ENCODE measurements around the gene KCTD10.

KCTD10 gene, protein sequence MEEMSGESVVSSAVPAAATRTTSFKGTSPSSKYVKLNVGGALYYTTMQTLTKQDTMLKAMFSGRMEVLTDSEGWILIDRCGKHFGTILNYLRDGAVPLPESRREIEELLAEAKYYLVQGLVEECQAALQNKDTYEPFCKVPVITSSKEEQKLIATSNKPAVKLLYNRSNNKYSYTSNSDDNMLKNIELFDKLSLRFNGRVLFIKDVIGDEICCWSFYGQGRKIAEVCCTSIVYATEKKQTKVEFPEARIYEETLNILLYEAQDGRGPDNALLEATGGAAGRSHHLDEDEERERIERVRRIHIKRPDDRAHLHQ

DNA sequence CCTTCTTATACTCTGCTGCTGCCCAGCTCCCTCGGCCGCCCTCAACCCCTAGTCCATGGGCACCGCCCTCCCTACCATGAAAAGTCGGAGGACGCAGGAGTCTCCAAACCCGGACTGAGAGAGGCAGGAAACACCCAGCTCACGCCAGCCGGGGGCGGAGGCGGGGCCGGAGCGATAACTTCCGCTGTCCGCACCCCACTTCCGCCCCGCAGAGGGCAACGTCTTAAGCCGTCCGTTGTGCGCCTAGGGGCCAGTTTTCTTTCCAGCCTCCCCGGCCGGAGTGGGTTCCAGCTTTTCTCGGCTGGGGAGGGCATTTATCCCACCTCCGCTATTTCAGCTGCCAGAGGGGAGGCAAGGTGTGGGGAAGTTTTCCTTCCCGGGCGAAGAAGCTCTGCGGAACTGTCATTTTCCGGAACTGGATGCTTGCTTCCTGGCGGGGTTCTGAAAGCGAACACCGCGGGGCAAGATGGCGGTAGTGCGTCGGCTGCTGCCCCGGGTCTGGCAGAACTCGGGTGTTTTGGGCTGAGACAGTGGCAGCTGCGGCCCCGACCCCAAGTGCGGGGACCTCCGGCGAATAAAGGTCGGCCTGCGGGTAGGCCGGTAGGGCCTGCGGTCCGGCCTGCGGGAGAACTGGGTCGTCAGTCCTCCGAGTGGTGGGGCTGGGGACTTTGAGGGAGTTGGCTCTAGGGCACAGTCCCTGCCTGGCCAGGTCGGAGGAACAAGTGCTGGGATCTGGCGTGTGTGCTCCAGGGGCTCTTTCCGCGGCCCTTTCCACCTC is at the start of gene KCTD10, which contains the start of gene UBE3B:
TSS of gene KCTD10 (minus strand) at position 116 of the 778 bp plus-strand sequence. CDS start at position 78, 38 bp downstream.
TSS of gene UBE3B (plus strand) at position 450 of the 778 bp plus-strand sequence. CDS start 5,918 bp downstream, outside the sequence.
- peak; percentile 86 for DNase-seq

DNA sequence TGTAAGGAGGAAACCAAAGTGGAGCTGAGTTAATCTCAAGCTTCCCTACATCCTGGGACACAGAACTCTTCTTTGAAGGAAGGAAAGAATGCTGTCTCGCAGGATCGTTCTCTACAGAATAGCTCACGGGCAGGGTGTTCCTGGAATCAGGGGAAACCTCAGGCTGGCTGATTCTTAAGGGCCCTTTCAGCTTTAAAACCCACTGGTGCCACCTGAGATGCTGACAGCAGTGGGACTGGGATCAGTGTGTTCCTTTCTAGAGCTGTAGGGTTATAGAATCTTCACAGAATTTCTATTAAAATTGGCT is 48.1 kb upstream of the KCTD10 start:
- DNase-seq, result no peak

DNA sequence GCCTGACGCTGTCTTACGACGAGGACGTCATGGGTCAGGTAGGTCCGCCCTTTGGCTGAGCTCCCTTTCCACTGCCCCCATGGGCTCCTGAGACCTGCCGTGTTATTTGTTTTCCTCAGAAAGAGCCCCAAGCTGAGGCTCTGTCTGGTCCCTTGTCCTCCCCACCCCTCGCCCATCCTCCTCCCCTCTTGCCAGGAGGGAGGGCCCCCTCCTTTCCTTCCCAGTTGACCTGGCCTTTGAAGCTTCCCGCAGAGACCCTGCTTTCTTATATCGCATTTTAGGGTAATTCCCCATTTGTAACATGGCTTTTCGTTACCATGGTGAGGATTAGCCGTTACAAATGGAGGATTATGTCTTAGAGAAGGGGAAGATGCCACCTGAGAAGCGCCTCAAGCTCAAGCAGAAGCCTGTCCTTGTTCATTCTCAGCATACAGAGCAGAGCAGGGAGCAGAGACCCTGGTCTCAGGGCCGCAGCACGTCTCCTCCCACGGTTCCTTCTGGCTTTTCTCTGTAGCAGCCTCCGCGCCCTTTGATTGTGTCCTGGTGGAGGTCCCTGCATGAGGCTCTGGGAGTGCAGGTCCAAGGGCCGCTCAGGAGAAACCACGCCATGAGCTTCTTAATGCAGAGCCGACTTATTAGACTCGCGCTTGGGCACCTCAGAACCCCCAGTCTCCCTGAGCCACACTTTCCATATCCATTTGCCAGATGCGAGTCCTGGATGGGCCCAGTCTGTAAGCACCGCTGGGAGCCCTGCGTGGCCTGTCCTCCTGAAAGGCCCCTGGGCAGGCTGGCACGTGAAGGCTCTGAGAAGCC is 47.6 kb upstream of the KCTD10 start:
- no peak for DNase-seq

DNA sequence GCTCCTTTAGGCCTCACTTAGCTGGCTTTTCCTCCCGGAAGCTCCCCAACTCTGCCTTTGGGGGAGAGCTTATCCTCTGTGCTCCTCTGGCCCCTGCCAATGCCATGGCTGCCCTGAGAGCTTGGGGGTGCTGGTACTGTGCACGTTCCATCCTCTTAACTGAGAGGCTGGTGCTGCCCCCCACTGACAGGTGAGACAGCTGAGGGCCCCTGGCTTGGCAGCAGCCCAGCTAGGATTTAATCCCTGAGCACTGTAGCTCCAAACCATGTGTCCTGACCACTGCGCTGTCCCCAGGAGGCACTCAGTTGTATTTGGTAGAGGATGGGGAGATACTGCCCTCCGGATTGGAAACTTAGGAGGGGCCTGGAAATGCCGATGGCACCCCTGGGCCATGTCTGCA is 46.4 kb upstream of the KCTD10 start:
- DNase-seq, result no peak

DNA sequence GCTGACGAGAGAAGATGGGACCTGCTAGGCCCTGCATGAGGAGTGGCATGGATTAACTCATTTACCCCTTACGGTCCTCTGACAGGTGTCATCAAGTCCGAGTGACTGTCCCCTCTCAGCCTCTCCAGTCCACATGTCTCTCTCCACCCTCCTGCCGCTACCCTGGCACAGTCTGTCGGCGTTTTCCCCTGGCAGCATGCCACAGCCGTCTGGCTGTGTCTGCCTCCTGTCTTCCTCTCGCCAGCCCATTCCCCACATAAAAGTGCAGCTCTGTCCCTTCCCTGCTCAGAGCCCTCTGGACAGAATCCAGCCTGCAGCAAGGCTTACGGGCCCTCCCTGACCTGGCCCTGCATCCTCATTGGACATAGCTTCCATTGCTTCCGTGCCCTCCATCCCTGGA is 46.0 kb upstream of the KCTD10 start:
- no peak for DNase-seq

DNA sequence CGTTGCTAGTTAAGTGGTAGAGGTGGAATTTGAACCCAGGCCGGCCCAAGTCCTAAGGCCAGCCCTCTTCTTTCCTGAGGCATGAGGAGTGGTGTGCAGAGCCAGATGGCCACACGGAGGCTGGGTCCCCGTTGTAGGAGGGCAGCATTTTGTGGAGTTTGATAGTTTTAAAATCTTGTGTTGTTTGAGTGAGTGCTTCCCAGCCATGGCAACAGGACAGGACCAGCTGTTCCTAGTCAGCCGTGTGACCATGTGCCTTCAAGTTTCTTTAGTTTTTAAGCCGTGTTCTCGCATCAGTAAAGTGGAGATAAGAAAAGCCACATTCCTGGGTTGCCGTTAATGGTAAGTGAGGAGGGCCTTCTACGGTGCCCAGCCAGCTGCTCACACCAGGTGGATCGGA is 44.7 kb upstream of the KCTD10 start:
- DNase-seq, result no peak

DNA sequence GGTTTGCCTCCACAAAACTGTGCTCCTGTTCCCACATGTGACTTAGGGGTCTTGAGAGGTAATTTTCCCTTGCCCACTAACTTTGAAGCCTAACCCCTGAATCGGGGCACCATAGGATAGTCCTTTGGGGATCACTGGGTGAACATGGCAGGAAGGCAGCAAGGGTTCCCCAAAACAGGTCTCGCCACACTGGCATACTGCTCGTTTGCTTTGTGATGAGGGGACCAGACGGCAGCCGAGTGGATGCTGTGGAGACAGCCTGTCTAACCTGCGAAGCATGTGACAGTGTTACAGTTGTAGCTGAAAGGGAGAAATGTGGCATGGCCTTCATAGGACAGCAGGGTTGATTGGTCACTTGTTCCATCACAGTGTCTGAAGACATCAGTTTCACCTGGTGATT is 42.7 kb upstream of the KCTD10 start:
- no peak for DNase-seq

DNA sequence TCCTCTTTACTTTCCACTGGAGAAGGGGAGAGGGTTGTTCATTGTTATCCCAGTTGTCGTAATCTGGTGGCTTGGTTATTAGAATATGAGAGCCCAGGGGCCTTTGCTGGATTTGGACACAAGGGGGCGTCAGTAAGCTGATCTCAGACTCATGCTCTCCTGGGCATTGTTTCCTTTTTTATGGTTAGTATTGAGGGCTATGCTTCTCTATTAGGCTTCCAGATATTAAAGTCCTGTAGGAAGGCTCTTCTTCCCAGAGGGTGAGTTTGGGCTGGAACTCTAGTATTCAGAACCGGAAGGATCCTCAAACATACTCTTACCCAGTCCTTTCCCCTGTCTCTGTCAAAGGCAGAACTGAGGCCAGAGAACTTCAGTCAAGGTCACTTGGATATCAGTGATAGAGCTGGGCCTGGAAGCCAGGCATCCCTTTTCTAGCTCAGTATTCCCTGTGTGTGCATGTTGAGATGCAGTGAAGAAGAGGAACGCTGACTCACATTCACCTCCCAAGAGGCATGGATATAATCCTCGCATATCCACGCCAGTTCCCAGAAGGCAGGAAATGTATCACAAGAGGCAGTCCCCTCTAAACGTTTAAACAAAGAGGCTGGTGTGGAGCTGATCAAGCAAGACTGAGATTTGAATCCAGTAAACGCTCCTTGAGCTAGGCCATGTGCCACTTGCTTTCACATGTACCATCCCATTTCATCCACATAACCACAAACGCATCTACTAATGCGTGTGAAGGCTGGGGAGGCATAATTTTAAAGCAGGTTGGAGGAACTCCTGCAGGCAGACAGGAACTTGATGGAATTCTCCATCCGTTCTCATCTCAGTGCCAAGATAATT is 41.9 kb upstream of the KCTD10 start:
- DNase-seq, result peak; percentile 59

DNA sequence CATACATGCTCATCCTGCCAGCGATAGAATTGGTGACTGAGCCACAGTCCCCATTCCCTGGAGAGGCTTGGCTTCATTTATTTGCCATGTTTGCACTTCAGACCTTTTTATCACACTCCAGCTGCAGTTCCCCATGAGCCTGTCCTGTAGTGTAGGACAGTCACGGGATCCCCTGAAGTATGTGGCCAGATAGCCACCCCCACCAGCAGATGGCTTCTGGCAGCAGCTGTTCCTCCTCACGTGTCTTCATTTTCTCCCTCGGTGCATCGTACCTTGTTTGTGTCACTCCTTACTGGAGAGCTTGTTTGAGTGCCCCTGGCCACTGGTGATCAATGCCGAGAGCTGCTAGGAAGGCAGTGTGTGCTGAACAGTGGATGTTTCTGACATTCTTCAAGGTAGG is 40.5 kb upstream of the KCTD10 start:
- DNase-seq, result no peak

DNA sequence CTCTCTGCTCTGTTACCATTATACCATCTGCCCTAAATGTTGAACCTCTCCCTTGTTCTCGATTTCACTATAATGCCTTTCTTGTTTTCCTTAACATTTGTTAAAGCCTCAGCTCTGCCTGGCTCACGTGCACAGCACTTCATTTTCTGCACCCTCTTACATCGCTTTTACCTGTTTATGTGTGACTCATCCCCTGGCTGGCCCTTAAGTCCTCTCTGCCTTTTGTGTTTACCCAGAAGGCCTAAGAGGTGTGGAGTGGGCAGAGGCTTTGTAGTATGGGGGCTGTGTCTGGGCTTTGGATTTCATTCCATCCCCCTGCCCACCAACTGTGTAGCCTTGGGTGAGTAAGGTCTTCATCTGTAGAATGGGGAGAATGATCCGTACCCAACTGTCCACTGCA is 36.9 kb upstream of the KCTD10 start:
- DNase-seq, result no peak

DNA sequence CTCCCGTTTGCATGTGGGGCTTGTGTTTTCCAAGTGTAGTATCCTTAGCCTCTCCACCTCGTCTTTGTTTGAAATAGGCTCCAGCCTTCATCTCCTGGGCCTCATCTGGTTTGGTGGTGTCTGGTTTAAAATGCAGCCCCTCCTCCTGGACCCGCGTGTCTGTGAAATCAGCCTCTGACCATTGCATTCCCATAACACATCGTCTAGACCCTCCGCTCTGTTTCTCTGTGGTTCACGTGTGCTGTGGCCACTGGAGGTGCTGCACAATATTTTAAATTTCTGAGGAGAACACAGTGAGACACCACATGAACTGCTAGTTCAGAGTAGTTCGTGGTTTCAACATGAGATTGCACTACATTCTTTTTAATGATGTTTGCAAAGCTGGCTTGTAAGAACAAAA is 36.0 kb upstream of the KCTD10 start:
- no peak for DNase-seq

DNA sequence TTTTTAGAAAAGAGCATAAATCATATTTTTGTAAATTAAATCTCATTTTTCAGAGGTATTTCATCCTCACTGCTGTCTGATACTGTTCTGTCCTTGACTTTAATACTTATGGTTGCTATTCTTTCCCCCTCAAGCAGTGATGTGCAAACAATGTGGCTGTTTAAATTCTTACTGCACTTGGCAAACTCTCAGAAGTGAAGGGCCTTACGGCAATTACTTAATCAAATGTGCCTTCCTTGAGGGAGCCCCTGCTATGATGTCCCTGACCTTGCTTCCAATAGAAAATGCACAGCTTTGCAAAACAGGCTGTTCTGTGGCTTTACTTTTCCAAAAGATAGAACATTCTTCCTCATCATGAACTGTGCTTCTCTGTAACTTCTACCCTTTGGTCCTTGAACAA is 35.5 kb upstream of the KCTD10 start:
- no peak for DNase-seq

DNA sequence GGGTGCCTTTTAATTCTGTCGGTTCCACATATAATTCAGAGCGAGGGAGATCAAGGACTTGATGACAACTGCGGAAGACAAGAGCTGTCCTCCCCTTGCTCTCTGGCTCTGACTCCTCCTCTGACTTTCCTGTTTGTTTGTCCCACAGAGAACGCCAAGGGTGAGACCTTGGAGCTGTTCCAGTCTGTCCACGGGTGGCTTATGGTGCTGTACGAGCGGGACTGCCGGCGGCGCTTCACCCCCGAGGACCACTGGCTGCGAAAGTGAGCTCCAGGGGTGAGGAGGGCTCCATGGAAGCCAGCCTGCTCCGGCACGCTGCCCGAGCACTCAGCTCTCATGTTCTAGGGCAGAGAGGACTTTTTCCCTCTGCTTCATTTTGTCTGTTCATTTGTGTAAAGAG is 33.1 kb upstream of the KCTD10 start:
- DNase-seq, result no peak

DNA sequence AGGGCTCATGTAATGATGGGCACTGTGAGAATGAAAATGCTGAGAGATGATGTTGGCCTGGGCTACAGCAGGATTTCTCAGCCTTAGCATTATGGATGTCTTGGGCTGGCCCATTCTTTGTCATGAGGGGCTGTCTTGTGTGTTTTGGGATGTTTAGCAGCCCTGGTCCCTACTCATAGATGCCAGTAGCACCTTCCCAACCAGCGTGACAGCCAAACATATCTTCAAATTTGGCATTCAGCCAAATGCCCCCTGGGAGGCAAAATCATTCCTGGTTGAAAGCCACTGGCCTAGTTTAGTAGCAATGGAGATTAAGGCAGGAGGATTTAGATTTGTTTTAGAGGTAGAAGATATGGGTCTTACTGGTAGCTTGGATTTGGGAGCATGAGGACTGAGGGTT is 27.0 kb upstream of the KCTD10 start:
- no peak for DNase-seq

DNA sequence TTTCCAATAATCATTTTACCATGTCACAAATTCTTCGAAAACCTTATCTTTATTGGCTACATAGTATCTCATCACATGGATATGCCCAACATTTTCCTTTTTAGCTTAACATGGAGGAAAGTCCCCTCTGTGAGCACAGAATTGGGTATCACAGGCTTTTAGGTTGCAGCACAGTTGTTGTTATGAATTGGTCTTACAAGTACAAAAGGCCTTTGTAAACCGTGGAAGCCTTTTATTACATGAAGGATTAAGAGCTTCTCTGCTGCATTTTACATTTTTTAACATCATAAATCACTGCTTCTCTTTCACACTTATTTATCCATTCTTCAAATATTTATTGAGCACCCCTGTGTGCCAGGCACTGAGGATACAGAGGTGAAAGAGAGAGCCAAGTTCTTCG is 26.5 kb upstream of the KCTD10 start:
- DNase-seq, result no peak

DNA sequence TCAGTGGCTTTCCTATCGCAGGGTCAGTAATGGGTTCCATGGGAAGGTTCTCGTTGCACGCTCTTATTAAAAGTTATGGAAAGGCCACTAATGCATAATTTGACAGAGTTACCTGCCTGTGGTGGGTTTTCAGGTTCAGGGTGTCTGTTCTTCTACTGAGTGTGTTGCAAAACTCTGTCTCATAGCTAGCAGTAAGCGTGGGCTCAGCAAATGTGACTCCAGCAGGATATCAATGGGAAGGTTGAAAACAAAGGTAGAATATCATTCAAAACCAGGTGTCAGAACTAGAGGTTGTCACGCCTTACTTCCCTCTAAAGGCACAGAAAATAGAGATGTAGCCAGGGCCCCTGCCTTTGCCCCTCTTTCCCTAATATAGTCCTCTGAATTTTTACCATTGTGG is 25.2 kb upstream of the KCTD10 start:
- DNase-seq, result no peak

DNA sequence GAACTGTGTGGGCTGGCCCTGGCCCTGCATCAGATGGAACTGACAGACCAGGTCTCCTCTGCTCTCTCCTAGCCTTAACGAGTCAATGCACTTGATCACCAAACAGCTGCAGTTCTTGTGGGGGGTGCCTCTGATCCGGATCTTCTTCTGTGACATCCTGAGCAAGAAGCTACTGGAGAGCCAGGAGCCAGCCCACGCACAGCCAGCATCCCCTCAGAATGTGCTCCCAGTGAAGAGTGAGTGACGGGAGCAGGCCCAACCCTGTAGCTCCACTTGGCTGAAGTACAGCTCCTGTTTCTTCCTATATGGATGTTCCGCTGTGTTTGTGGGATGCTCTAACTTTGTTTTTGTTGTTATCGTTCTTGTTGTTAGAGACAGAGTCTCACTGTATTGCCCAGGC is 24.2 kb upstream of the KCTD10 start:
- no peak for DNase-seq

DNA sequence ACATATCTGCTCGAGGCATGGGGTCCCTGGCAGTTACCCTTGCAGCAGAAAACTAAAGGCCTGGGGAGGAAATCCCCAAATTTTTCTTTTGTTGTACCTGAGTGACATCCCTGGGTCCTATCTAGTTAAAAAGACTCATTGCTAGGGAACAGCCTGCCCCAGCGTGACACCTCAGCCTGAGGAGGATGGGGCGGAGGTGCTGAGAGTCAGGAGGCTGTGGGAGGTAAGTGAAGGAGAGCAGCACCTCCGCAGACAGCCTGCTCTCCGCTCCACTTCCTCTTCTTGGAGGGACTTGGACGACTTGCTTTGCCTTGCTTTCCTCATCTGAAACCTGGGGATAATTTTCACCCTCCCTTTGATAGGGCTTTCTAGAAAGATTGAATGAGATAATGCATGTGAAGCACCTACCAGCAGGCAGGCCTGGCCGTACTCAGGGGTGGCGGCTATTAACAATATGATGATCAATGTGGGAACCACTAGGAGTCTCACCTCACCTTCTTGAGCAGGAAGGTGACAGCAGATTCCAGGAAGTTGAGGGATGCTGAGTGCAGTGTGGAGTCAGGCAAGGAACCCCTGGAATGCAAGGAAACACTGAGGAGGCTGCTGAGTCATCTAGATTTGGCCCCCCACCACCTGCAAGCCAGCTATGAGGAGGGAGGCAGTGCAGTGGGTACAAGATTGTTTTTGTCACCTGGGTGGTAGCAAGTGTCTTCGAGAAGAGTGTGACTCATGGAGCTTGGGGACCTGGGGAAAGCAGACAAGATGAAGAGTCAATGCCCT is 23.5 kb upstream of the KCTD10 start:
- DNase-seq, result no peak

DNA sequence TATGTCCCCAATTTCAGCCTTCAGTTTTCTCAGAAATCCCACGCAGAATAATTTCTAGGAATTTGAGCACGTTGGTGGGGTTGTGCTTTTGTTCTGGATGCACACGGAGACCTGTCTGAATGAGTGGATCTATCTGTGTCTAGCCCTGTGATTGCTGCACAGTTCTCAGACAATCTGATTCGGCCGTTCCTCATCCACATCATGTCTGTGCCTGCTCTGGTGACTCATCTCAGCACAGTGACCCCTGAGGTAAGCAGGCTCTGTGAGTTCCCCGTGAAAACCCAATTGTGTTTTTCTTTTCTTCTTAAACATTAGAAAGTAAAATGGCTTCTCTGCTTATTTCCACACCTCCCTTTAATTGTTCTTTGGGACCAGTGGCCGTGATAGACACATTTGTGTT is 20.6 kb upstream of the KCTD10 start:
- DNase-seq, result no peak

DNA sequence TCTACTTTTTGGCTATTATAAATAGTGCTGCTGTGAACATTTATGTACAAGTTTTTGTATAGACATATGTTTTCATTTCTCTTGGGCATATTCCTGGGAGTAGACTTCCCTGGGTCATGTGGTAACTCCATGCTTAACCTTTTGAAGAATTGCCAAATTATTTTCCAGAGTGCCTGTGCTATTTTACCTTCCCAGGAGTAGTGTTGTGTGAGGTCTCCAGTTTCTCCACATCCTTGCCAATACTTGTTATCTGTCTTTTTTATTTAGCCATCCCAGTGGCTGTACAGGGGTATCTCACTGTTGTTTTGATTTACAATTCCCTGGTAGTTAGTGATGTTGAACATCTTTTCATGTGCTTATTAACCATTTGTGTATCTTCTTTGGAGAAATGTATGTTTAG is 19.2 kb upstream of the KCTD10 start:
- DNase-seq, result no peak

DNA sequence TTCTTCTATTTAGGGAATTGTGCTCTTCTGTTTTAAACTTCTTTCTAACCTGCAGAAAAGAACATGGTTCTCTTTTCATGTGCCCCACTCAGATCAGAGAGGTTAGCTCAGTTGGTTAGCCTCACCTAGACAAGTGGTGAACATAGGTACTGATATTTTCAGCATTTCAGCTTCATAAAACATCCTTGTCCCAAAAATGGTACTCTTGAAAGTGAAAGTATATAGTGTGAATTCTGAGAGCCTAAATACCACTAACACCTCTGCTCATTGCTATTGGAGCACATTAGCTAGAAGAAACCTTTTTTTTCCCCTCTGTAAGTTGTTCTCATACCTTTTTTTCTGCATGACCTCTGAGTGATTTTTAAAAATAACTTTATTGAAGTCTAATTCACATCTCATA is 17.9 kb upstream of the KCTD10 start:
- no peak for DNase-seq

DNA sequence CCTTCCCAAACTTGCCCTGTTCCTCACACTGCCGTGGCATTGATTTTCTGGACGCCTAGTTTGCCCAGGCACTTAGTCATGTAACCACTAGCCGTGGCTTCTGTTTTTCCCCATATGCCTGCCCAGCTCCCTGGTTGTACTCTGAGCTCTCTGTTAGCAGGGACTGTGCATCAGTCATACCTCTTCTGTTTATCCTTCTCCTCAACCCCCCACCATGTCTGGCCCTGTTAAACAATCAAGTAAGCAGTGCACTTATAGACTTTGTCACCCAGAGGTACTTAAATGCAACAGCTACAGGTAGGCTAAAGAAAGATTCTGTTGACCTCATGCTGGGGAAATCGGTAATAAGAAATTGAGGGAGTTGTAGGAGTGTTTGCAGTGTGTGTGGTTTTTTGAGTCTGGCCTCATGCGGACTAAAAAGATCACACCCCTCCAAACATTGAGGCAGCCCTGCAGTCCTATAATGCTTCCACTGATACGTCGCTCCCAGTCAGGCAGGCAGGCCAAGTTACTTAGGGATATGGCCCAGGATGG is 17.3 kb upstream of the KCTD10 start:
- no peak for DNase-seq

Data from stimulated activated CD4-positive, alpha-beta T cell treated with anti-CD3 and anti-CD28 coated beads, Interleukin-4, amount 100 ng/mL, for 24 hours (primary cell).